HPDE6-E6E7 (cell line): ENCODE results near the gene NRXN2.
A peak's percentile ranks its signal among the peaks of the same experiment; 100 is the strongest.

ENCODE experiments used
- DNase-seq: peaks from one replicate; pipeline ENCODE4 v3.0.0; 2011; ENCODE audit warnings: missing footprints; ENCODE audit errors: extremely low spot score

Gene NRXN2

DNA sequence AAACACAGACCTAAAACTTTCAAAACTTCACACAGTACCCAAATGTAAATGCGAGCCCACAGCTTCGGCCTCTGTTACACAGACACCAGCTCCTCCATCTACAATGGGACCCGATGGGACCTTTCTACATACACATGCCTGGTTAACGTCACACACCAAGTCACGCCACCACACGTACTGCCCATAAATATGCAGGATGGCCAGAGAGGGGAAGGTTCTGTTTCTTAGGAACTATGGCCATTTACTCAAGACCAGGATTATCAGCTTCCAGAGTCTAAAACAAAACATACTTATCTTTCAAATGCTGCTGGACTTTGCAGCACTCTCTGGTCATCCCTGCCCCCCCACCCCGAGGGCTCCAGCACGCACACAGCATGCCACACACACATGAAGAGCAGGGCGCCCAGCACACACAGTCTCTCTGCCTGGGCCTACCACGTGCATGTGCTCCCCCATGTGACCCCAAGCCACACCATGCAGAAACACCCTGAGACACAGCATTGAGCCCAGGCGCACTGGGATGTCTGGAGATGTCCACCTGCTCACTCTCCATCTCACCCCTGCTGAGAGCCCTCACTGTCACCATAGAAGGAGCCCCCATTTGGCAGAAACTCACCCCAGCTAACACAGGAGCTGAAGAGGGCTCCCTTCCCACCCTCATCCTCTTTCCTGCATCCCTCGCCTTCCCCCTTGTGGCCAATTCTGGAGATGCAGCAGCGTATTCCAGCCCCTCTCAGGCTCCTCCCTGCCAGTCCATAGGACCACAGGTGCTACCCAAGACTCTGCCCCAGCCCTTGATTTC lies 70.2 kb downstream of the NRXN2 start:
- peak; percentile 77 for DNase-seq

DNA sequence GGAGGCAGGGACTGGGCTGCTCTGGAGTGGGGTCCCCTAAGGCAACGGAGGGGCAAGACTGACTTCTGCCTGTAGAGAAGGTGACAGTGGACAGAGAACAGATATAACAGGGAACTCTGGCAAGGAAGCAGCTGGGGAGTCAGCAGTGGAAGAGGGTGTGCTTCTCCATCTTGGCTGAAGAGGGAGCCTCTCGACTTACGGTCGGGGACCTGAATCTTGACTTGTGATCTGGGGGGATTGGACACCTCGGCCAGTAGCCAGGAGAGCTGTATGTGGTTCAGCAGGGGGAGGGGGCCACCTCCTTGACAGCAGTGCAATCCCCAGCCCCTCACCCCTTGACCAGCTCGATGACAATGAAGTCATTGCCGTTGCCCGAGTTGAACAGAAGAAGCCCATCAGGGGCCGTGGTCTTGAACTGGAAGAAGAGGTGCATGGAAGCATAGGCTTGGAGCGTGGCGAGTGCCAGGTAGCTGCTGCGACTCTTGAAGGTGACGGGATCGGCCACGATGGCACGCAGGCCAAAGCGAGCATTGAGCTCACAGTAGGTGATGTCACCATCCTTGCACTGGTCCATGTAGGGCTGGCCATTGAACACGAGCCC lies 72.0 kb downstream of the NRXN2 start:
- peak; percentile 49 for DNase-seq

DNA sequence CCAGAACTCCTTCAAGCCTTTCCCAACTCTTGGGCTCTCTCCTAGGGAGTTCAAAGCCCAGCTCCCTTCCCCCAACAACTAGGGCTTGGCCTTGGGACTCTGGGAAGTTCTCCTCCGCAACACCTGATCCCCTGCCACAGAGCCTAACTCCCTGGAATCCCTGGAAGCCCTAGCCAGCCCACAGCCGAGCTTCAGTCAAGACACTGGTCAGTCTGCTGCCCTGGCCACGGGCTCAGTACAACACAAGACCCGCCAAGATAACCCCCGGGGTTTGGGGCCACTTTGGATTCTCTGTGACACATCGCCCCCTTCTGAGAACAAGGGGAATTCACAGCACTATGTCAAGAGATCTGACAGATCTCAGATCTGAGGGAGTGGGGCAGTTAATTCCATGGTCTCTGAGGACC lies 73.7 kb downstream of the NRXN2 start:
- no peak for DNase-seq

DNA sequence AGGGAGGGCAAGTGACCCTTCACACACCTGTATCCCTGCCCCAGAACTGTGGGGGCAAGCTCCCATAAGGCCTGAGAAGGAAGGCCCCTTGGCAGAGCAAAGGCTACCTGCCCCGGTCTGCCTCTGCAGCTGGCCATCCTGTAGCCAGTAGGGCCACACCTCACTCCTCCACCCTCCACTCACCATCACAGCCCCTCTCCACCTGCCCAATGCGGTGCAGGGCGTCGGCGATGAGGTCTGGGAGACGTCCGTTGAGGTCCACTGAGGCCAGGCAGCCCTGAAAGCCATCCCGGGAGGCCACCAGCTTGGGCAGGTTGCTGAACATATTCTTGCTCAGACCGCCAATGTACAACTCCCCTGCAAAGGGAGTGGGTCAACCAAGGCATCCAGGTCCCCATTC lies 74.4 kb downstream of the NRXN2 start:
- DNase-seq = no peak

DNA sequence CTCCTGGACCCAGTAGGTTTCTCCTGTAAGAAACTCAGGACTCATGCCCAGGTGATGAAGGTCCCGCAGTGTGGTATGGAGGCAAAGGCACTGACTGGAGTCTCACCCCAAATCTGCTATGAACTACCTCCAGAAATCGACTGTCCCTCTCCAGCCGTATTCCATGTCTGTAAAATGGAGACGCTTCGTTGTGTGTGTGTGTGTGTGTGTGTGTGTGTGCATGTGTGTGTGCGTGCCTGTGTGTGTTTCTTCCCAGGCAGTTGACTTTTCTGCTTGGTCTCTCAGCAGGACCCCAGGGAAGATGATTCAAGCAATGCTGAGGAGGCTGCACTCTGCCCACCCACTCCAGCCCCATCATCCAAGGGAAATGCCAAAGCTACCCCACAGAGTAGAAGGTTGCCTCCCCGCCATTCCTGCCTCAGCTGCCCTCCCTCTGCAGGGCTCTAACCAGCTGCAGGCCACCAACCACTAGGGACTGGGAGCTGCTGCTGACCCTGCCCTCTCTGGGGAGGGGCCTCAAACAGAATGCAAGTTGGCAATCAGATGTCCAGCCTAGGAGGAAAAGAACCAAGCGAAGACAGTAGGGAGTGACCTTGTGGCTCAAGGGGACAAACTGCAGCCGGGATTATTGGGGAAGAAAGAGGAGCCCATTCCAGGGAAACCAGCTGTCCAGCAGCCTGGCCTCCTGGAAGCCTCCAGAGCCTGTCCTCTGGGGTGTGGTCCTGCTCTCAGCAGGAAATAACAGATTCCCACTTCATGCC lies 75.8 kb downstream of the NRXN2 start:
- DNase-seq = no peak

DNA sequence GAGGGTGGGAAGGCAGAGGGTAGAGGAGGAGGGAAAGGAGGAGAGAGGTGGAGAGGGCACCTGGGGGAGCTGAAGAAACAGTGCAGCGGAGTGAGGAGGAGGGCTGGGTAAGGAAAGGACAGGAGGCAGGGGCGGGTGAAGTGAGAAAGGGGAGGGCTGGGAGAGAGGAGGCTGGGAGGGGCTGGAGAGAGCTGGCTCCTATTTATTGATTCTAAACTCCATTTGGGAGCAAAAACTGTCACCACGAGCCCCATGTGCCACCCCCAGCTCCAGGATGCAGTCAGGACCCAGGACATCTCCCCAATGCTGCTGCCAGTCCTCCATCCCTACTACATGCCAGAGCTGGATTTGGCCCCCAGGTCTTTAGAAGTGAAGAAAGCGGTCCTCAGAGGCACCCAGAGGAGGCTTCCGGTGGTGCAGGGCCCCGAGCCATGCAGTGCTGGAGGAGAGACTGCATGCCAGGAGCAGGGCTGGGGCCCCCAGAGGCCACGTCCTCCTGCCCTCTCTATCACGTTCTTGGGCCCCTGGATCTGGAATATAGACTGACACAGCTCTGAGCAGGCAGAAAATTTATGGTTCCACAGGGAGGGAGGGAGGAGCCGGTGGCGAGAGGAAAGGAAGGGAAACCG lies 78.2 kb downstream of the NRXN2 start:
- DNase-seq = no peak

DNA sequence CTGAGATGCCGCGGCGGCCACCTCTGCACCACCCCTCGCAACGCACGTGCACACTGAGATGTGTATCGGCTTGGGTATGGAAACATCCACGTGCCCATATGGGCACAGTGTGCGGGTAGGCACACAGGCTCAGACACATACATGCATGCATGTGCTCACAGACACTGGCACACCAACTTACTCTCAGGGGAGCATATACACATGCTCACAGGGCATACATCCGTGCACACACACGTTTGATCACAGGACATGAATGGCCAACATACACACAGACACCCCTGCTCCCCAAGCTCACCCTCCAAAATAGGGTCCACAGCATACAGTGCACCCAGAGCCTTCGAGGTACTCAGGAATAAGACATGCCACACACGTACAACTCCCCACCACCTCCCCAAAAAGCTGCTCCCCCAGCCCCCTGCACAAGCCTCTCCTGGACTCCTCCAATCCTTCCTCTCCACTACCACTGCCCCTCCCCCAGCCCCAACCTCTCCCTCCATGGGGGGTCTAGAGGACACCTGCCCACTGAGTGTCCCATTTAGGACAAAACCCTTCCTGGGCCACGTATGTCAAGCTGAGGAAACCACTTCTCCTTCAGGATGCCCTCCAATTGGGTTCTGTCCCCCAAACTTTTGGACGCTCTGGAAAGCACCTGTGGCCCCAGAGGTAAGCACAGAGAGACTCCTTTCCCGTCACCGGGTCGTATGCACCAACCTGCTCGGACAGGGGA lies 78.9 kb downstream of the NRXN2 start:
- no peak for DNase-seq

DNA sequence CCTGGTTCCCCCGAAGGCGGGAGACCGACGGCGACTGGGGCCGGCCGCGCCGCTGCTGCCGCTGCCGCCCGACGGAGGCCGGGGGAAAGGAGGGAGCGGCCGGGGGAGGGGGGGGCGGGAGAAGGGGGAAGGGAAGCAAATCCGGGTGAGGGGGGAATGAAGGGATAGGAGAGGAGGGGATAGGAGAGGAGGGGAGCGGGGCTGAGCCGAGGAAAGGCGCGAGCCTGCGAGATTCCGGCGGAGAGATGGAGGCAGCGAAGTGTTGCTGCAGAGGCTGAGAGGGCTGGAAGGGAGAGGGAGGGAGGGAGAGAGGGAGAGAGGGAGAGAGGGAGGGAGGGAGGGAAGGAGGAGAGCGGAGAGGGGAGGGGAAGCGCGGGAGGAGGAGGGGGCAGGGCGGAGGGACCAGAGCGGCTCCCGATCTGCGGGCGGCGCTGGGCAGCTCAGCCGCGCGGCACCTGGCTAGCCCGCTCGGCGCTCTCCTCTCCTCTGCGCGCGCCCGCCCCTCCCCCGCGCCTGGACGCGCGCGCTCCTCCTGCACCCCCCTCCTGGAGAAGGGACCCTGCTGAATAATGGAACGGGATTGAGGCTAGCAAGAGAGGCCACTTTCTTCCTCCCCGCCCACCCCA lies 79.6 kb downstream of the NRXN2 start:
- no peak for DNase-seq

DNA sequence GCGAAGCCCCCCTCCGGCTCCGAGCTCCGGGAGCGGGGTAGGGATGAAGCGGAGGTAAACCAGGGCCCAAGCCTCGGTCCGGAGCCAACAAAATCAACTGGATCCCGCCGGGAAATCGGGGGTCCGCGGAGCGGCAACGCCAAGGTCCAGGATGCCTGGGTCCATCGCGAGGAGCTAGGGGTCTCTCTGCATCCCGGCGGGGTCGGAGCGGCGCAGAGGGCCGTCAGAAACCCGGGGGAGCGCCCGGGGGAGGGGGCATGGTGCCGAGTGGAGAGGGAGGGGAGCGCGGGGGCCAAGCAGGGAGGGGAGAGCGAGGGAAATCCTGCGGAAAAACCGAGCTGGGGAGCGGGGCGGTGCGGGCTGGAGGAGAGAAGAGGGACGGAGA lies 80.1 kb downstream of the NRXN2 start:
- DNase-seq = no peak

DNA sequence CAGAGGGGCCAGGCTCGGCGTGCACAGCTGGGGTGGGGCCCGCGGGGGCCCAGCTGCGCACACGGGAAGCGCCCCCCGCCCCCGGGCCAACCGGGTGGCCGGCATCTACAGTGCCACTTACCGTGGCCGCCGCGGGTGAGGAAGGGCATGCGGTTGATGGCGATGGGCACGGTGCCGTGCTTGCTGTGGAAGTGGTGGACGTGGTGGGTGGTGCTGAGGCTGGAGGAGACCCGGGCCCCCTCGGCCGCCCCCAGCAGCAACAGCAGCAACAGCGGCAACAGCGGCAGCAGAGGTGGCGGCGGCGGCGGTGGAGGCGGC lies 80.6 kb downstream of the NRXN2 start:
- no peak for DNase-seq

DNA sequence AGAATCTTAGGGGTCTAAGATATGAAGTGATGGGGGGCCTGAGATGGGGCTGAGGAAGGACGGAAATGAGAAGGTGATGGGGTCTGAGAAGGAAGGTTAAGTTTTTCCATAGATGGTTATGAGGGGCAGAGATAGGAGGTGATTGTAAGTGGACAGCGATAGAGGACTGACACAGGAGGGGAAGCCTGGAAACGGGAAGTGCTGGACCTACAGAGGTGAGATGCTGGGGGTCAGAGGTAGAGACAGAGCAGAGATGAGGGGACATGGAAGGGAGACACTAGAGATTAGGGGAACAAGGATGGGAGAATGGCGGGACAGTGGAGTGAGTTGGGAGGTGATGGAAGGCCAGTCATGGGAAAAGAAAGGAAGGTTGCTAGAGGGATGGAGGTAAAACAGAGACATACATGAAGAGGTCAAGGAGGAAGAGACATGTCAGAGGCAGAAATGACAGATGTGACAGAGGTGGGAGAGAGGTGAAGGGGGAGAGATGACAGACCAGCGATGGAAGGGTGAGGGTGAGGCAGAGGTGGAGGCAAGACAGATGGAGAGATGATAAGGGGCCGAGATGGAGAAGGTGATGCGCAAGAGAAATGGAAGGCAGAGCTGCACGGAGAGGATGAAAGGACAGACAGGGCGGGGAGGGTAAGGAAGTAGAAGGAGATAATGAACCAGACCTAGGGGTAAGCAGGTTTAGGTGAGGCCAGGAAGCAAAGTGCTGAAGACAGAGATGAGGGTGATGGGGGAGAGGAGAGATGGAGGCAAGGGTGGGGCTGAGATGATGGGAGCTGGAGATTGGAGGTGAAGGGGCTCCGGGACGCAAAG lies 81.2 kb downstream of the NRXN2 start:
- DNase-seq = no peak

DNA sequence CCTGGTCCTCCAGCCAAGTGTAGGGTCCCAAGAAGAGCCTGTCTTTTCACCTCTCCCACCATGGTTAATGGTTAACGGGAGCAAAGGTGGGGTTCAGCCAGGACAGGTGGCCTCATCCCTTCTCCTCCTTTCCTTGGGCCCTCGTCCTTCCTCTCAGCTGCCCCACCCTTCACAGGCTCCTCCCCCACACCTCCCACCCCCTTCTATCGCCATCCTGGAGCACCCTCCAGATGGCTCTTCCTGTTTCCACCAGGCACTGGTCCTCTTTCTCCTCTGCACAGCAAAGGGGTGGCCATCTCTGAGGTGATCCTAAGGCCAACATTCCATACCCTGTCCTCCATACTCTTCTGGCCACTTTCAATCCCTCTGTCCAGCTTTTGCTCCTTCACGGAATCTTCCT lies 83.1 kb downstream of the NRXN2 start:
- no peak for DNase-seq

DNA sequence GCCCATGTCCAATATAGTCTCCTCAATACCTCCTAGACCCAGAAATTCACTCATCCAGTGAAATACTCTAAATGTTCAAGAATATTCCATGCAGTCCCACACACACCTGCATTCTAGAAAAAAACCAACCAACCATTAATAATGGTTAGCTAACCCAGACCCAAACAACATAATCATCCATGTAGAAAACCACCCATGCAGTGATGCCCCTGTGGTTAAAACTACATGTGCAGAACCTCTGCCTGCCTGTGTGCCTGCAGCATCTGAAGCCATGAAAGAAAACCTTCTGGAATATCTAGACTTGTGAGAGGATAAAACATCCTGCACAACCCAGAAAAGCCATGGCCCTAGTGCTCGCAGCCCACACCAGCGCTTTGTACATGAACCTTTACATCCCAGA lies 84.2 kb downstream of the NRXN2 start:
- DNase-seq = no peak

DNA sequence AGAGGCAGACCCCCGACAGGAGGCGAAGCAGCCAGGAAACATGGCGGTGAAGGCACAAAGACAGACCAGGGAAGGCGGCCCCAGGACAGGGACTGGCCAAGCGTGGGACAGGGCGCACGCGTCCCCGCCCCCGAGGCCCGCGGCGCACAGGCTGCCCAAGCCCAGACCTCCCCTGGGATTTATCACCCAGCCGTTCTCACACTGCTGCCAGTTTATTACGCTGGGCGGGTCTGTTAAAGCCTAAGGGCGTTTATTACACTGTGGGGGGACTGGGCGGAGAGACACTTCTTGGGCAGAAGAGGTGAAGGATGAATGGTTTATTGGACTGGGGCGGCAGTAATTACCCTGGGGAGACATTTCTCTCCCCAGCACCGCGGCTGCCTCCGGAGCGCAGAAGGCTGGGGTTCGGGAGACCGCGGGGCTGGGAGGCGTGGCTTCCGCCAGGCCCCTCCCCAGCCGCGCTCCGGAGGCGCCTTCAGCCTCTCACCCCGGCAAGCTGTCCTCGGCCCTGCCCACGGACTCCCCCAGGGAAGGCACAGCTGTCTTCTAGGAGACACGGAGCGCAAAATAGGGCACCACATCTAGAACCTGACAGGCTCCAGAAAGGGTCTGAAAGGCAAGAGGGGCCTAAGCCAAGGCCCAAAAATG lies 84.9 kb downstream of the NRXN2 start:
- no peak for DNase-seq

DNA sequence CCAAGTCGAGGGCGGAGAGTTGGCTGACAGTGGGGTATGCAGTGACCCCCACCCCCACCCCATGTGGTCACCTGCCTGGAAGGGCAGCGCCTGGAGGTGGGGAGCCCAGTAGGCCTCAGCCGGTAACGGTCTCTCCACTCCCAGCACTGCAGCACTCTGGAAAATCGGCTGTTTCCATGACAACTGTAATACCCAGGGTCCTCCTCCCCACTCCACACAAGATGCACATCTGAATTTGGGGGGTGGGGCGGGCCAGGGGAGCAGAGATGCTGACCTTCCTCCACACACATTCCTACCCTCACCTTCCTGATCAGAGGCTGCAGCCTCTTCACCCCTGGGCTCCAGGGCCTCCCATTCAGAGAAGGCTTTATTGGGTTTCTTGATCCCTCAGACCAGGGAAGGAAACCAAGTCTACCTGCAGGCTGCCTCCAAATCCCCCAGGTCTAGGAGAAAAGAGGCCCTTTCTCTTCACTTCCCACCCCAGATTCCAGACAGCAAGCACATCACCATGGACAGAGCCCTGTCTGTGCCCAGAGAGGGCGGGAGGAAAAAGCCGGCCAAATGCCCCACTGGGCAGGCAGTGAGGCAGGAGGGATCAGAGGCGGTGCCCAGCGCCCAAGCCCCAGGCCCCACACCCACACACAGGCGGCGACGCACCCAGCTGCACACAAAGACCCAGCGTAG lies 85.5 kb downstream of the NRXN2 start:
- no peak for DNase-seq

DNA sequence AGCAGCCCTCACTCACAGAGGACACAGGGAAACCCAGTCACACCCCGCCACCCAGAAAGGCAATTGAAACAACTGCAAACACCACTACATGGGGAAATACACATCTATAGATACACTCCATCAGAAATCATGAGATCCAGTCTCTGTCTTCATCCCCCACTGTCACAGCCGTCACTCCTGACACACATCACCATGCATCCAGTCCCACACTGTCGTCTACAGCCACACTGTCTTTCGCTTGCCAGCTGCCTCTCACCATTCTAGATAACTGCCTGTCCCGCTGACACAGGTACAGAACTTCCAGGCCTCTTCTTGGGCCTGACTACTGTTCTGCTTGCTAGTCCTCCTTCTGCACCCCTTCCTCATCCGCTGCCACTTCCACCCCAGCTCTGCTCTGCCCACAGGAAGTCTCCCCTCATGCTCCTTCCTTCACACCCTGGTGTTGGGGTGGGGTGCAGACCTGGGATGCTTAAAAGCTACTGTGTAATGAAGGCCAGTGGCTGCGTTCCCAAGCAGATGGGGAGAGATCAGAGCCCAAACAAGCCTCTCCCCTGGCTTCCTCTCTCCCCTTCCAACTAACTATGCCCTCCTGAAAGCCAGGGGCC lies 89.3 kb downstream of the NRXN2 start:
- no peak for DNase-seq

DNA sequence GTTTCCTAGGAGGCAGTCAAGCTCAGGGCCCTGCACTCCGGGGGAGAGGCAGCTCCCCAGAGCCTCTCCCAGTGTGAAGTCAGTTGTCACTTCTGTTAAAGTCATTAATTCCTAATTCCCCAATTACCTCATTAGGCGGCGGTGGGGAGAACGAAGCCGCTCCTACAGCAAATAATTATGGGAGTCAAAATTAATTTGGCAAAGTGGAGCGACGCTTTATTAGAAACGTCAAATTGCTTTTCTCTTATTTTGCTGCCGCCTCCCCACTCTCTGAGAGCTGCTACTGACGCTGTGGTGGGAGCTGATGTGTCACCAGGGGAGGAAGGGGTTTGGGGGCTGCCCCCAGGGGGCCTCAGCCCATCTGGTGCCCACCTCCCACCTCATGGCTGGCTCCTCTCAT lies 90.3 kb downstream of the NRXN2 start:
- no peak for DNase-seq

DNA sequence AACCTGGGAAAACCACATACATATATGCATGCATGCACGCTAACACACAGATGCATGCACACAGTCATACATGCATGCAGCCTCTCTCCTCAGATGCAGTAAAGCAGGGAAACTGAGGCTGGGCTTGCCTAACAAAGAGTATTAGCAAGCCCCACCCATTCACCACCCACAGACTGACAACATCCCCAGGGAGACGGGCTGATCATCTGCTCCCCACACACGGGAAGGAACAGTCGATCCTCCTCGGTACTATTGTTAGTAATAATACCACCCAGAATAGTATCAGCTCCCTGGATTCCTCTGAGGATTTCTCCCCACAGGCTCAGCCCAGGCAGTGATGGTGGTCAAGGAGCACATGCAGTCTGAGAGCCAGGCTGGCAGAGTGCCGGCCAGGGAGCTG lies 90.8 kb downstream of the NRXN2 start:
- DNase-seq = no peak

DNA sequence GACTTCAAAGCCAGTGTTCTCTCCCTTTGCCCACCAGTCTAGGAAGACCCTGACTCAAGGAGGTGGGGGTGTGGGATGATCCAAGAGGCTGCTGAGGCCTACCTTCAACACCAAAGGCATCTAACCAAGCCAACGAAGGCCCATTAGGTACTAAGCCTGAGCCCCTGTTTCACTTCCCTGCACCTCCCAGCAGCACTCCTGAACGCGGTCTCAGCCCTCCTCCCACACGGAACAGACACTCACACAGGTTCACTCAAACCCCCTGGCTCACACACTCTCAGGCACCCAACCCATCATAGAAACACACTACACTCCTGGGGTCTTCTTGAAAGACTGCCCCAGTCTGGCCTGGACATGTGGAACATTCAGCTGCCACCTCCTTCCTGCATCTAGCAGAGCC lies 91.3 kb downstream of the NRXN2 start:
- no peak for DNase-seq
